LoVo (cell line): ENCODE data around the gene EXOC3L2.
"Not testable (repeated sequence)": the region's sequence is repeated elsewhere in the genome, so short reads cannot be mapped to it uniquely, and the experiment has no call there.

Experiments
- DNase-seq: peaks from one replicate; pipeline ENCODE4 v3.0.0-alpha.2; 2016; ENCODE audit warnings: low spot score

The EXOC3L2 gene

DNA sequence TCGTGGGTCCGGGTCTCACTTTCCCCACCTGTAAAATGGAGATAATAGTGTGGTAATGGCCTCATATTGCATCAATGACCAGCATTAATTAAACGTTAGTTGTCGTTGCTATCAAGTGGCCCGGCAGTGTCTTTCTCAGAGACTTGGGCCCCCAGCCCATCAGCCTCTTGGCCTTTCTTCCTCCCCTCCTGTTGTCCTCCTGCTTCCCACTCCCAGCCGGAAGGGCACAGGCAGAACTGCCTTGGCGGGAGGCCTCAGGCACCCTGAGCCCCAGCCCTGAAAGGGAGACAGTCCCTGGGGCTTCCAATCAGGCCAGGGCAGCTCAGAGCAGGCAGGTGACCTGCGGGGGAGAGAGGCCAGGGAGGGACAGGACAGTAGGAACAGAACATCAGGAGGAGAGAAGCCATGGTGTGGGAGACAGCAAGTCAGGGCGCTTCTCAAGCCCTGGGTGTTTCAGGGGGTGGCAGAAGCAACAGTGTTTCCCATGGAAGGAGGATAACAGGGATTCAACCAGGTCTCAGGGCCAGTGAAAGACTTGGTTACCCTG lies 10.5 kb upstream of the EXOC3L2 start:
- no peak for DNase-seq

DNA sequence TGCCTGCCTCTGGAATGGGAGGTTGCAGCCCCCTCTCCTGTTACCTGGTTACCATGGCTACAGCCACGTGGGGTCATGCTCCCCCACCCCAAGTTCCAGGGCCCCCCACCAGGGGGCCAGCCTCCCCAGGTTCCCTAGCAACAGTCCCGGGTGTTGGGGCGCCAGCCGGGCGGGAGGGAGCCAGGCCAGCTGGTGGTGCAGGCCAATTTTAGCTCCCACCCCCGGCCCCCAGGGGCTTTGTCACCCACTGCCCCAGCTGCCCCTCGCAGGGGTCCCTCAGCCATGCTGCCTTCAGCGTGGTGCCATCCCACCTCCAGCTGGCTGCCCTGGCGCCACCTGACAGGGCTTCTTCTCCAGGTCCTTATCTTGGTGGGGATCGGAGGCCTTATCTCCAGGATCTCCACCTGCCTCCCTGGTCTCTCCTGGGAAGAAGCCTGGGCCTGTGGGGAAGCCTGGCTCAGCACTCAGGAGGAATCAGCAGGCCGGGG lies 8.9 kb upstream of the EXOC3L2 start:
- no peak for DNase-seq

DNA sequence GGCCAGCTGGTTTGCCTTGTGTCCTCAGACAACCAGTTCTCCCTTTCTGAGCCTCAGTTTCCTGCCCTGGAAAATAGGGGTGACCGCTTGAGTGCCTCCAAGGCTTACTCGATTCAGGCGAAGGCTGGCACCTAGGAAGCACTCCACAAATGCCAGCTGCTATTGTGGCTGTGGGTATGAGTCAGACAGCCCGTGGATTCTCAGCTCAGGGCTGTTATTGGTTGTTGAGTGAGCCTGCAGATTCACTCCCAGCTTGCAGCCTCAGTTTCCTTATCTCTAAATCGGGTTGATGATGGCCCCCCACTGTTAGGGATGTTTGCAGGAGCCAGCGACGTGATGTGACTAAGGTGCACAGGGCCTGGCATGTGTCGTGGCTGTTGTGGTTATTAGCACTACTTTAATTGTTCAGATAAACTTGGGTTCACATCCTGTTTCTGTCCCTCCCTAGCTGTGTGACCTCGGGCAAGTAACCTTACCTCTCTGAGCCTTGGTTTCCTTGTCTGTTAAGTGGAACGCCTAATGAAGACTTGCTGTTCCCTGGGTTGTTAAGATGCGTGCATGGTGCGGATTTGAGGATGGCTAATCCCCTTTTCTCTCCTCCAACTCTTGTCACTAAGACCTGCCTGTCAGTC lies 8.3 kb upstream of the EXOC3L2 start:
- no peak for DNase-seq

DNA sequence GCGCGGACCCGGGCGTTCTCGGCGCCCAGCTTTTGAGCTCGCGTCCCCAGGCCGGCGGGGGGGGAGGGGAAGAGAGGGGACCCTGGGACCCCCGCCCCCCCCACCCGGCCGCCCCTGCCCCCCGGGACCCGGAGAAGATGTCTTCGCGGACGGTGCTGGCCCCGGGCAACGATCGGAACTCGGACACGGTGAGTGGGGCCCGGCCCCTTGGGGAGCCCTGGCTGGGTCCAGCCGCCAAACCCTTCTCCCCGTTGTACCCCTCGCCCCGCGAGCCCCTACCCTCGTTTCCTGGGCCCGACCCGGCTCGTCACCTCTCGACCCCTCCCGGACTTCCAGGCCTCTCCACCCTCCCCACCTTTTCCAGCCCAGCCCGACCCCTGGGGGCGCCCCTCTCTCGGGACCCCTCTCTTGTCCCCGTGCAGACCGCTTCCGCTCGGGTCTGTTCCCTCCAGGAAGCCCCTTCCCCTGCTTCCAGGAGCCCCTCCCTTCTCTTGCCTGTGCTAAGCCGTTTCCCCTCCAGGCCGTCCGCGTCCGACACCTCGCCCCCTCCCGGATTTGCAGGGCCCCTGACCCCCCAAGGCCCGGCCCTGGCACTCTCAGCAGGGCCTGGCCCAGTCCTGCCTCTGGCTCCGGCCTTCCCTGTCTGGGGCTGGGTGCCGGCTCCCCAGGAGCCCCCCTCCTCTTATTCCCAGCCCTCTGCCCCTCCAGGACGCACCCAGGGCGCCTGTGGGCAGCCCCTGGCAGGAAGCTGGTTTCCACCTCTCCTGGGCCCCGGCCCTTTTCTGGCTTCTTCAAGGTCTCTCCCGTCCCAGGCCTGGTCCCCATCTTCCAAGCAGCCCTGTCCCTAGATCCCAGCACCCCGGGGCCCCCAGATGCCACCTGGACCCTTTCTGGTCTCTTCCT lies 6.5 kb upstream of the EXOC3L2 start:
- no peak for DNase-seq

DNA sequence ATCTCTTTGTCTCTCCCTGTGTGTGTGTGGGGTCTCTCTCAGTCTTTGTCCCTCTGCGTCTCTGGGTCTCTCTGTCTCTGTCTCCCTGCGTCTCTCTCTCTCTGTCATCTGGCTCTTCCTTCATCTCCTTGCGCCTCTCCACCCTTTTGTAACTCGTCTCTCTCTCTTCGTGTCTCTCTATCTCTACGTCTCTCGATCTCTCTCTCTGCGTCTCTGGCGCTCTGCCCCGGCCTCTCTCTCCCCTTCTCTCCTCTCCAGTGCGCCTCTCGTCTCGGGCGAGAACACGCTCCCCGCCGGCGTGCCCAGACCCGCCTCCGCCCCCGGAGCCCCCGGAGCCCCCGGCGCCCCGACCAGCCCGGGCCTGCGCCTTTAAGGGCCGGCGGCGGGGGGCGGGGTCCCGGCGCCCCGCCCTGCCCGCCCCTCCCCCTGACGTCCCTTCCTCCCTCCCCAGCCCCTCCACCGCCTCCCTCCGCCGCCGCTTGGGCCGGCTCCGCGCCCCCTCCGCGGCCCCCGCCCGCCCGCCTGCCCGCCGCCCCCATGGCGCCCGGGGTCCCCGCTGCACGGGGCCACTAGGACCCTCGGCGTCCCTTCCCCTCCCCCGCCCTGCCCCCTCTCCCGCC lies 5.7 kb upstream of the EXOC3L2 start, which contains the start of gene MARK4:
Gene MARK4, plus strand, starts transcription at position 440 of the 620 bp plus-strand sequence. CDS start 318 bp downstream, outside the sequence.
- DNase-seq: peak; percentile 54

DNA sequence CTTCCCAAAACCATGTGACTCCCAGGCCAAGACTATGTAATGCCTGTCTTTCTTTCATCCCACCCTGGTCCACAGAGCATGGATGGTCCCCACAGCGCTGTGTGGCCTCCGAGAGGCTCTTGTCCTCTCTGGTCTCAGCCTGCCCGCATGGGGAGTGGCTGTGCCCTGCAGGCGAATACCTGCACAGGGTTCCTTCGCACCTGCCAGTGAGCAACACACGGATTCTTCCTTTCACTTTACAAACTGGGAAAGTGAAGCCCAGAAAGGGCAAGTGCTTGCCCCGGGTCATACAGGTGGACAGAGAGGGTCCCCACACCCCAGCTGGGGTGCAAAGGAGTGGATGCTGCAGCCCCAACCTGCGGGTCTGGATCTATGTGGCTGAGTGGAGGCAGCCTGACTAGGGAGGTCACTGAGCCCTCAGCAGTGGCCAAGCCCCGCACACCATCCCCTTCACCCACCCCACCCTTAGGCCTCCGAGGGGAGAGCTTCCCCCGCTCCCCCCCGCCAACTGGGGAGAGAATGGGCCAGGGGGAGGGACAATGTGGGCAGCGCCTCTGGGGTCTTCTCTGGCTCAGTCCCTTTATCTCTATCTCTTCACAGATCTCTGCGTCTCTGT lies 5.1 kb upstream of the EXOC3L2 start:
- no peak for DNase-seq

DNA sequence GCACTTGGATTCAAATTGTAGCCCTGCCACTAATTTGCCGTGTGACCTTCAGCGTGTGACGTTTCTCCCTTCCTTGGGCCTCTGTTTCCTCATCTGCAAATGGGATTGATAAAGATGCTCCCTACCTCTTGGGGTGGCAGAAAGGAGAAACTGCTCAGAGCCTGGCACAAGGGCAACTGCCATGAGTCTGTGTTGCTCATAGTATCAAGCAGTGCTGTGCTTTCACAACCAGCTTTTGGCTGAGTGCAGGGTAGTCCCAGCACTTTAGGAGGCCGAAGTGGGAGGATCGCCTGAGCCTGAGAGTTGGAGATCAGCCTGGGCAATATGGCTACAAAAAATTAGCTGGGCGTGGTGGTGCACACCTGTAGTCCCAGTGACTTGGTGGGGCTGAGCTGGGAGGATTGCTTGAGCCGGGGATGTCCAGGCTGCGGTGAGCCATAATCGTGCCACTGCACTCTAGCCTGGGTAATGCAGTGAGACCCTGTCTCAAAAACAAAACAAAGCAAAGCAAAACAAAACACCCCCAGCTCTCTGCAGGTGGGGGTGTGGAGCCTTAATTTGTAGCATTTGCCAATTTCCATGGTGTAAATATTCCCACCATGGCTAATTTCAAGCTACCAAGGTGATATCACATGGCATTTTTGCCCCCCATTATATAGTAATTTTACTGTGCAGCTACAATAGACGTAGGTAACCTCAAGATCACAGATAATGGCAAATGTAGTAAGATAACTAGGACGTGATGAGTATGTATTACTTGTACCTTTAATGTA lies 4.2 kb upstream of the EXOC3L2 start:
- no peak for DNase-seq

DNA sequence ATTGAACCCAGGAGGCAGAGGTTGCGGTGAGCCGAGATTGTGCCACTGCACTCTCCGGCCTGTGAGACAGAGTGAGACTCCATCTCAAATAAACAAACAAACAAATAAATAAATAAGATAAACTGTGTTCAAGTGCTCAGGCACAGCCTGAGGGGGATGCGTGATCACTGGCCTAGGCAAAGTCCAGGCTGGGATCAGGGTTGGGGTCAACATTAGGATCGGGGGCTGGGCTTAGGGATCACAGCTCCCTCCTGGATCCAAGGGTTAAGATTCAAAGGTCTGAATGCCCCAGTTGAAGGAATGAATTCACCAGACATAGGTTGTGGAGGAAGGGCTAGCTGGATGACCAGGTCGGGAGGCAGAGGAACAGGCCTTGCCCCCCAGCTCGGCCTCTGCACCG lies 1.9 kb upstream of the EXOC3L2 start:
- no peak for DNase-seq

DNA sequence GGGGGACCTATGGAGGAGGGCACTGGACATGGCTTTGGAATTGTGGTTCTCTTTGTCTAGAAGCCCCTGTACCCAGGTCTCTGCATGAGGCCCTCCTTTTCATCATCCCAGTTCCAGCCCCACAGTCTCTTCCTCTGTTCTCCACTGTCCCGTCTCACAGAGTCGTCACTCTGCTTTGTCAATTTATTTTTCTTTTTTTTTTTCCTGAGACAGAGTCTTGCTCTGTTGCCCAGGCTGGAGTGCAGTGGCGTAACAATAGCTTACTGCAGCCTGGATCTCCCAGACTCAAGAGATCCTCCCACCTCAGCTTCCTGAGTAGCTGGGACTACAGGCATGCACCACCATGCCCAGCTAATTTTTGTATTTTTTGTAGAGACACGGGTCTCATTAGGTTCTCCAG lies 619 bp upstream of the EXOC3L2 start:
- no peak for DNase-seq

DNA sequence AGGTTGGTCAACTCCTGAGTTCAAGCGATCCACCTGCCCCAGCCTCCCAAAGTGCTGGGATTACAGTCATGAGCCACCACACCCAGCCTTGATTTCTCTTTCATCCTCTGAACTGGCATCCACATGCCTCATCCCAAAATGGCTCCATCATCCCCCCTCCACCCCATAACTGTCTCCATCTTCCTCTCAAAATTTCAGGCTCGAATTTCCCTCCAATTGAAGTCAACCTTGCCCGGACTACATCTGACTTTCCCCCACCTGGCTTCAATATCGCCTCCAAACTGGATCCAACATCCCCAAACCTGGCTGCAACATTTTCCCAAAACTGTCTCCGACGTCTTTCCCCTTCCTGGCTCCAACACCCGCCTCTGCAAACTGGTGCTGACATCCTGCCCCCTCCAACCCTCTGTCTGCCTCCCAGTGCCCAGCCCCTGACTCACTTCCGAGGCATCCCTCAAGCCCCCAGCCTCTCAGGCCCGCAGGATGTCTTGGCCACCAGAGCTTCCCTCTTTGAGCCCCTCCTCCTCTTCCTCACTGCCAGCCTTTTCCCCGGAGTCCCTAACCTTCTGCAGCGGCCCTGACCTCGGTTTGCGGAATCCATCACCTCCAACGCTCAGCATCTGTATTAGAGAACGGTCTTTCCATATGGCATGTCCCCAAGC lies 943 bp downstream of the EXOC3L2 start:
- DNase-seq: no peak

DNA sequence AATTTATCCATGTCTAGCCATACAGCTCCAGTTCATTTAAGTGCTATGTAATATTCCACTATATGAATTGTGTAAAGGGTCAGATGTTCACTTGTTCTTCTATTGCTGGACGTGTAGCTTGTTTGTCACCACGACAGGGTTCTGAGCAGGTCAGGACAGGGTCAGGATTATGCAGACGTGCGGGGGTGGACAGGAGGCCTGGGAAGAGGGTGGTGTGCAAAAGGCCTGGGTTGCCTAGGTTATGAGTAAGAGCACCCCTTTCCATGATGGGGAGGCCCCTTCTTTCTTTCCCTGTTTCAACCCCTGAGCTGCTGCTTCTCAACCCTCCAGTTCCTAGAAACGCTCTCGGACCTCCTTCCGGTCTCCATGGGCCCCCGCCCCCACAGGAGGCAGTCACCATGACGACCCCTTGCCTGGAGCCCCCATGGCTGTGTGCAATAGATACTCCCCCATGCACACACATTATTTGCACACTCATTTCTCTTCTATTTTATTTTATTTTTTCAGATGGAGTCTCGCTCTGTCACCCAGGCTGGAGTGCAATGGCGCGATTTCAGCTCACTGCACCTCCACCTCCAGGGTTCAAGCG lies 2.0 kb downstream of the EXOC3L2 start:
- DNase-seq: no peak

DNA sequence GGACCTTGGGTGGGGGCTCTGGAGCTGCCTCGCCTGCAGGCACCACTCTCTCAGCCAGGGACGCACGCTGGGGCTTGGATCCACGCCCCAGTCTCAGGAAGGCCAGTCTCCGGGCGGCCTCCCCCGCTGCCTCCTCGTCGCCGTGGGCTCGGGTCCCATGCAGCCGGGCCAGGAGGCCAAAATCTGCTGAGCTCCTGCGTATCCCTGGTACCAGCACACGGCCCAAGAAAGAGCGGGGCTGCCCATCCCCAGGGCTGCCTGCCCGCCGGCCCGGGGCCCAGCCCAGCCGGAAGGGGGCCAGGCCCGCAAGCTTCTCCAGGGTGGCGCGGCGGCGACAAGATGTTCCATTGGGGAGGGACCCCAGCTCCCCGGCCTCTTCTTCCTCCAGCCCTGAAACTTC lies 6.7 kb downstream of the EXOC3L2 start:
- DNase-seq: no peak

DNA sequence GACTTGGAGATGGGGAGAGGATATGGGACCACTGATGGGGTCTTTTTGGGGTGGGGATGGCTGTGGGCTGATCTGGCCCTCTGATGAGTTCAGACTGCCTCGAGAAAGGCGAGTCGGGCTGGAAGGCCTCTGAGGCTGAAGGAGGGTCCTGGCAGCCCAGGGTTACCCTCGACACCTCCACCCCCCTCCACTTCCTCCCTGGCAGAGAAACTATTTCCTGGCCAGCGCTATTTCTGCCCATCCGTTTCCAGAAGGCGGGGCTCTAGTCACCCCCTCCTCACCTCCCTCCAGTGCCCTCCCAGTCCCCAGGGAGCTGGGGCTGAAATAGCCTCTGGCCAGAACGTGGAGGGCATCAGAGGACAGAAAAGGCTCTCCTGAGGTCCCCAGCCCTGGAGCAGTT lies 9.7 kb downstream of the EXOC3L2 start:
- no peak for DNase-seq

DNA sequence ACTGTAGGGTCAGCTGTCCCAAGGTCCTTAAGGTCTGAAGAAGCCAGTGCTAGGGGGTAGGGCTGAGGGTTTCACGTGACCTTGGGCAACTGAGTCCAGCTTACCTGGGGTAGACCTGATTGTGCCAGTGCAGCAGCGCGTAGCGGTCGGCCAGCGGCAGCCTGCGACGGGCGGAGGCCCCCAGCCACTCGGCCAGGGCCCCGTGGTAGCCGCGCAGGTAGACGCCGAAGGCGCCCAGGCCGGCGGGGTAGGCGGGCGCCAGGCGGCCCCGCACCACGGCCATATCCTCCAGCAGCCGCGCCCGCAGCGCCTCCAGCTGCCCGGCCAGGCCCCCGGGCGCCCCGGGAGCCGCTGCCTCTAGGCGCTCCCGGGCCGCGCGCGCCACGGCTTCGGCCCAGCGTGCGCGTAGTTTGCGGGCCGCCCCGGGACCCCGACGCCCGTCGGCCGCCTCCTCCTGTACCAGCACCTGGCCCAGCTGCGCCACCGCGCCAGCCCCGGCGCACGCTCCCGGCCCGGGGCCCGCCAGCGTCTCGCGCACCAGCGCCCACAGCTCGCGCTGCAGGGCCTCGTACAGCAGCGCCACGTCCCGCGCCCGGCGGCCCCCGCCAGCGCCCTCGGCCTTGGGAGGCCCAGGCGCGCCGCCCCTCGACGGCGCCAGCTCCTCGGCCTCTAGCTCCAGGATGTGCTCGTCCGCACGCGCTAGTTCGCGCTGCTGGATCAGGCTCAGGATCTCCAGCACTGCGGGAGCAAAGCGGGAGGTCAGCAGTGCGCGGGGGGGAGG lies 10.9 kb downstream of the EXOC3L2 start:
- DNase-seq: no peak

DNA sequence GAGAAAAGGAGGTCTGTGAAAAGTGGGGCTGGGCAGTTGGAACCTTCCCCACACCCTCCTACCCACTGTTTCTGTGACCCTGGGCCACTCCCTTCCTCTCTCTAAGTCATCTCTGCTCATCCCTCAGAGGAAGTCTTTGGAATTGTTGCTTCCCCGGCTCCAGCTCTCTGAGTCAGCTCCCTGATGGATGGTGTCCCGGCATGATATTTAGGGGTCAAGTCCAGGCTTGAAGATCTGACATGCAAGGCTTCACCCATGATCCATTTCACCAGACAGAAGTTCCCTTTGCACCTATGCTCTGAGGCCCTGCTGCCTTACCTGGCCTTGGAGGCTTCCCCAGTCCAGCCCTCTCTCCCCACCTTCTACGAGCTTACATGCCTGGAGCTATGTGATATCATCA lies 13.3 kb downstream of the EXOC3L2 start:
- no peak for DNase-seq

DNA sequence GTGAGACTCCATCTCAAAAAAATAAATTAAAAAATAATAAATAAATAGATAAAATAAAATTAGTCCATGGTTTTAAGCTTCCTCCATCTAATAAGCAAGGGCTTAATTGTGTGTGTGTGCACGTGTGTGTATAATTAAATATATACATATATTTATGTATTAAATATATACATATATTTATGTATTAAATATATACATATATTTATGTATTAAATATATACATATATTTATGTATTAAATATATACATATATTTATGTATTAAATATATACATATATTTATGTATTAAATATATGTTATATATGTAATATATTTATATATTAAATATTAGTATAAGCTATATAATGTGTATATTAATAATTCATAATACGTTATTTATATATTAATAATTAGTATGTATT lies 16.2 kb downstream of the EXOC3L2 start:
- not testable (repeated sequence) for DNase-seq

DNA sequence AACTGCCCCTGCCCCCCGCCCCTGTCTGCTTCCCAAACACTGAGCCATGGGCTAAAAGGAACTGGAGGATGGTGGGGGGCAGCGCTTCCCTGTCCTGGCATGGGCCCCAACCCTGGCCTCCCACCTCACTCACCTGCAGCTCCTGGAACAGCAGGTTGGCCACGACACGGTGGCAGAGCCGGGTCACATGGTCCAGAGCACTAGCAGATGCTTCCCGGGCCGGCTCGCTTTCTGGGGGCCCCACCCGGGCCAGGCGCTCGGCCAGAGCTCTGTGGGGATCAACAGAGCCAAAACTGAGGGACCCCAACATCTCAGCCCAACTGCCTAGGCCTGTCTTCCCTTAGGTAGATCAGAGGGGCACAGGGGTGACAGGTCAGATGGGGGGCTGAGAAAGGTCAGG lies 20.6 kb downstream of the EXOC3L2 start:
- no peak for DNase-seq

DNA sequence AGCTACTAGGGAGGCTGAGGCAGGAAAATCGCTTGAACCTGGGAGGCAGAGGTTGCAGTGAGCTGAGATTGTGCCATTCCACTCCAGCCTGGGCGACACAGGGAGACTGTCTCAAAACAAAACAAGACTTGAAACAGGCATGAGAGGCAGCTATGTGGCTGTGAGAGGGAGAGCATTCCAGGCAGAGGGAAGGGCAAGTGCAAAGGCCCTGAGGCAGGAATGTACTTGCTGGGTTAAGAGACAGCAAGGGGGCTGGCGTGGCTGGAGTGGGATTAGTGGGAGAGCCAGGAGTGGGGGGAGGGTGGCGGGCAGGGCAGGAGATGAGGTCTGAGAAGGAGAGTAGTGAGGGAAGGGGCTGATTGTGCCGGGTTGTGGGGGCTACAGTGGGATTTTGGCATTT lies 21.3 kb downstream of the EXOC3L2 start:
- no peak for DNase-seq

DNA sequence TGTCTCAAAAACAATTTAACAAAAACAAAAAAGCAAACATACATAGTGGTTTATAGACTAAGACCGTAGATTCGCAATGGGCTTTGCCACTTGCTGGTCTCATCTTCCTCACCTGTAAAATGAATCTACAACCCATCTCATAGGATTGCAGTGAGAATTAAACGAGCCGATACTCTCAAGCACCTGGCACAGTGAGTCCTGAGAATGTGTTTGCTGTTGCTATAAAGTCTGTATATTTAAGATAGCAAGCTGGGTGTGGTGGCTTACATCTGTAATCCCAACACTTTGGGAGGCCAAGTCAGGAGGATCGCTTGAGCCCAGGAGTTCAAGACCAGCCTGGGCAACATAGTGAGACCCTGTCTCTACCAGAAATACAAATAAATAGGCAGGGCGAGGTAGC lies 22.5 kb downstream of the EXOC3L2 start:
- DNase-seq: no peak
